GM12873 (cell line): ENCODE data around the gene IRAK1.

Experiments used
- CTCF ChIP-seq: IDR thresholded peaks from 2 replicates; pipeline ENCODE4 v1.5.1; 2012; ENCODE audit warnings: low read depth, mild to moderate bottlenecking, moderate library complexity, low read length, control low read depth; ENCODE audit not compliant: insufficient read depth; ENCODE audit errors: missing control alignments

IRAK1 gene

GRCh38 chrX:154017766-154018517 lies 1.8 kb downstream of the IRAK1 start:
- TF ChIP-seq CTCF = no peak

GRCh38 chrX:154016366-154017076 lies 3.2 kb downstream of the IRAK1 start:
- no peak for TF ChIP-seq CTCF

- no peak for TF ChIP-seq CTCF
These were observed 4.0 kb downstream of the IRAK1 start for GRCh38 chrX:154015581-154016264.

GRCh38 chrX:154014429-154015380 lies 5.0 kb downstream of the IRAK1 start:
- no peak for TF ChIP-seq CTCF

GRCh38 chrX:154013614-154014360 lies 5.9 kb downstream of the IRAK1 start:
- peak; percentile 94 for TF ChIP-seq CTCF

- TF ChIP-seq CTCF = no peak
These were observed 6.7 kb downstream of the IRAK1 start for GRCh38 chrX:154013001-154013421.
